GM12878 (cell line): ENCODE data around the gene ADAM19. TPM values are rescaled to one million over a fixed set of nuclear protein-coding genes. Genes with fewer than 3 reads are reported as not detected.

Source experiments
- ATAC-seq: fragments of 200-7000 bp; cut with Tn5 transposase; 3 replicates; pipeline ENCODE4 v1.9.1; 2020; ENCODE audit warnings: mild to moderate bottlenecking, moderate library complexity
- BruUV-seq: library from RNA; stranded (reverse); fragments of 400-500 nt; replicated peaks from 2 replicates; lab custom pipeline; 2021; lab: Mats Ljungman, UMichigan
- CTCF ChIA-PET: fragments of 300-600 bp; sonication (Branson Sonifier 250); formaldehyde crosslinking; extraction: SDS; loops from one replicate; lab custom pipeline; 2021; ENCODE audit warnings: inconsistent platforms; lab: Yijun Ruan, JAX
- POLR2A ChIA-PET: fragments of 350-600 bp; formaldehyde crosslinking; extraction: SDS; loops from one replicate; lab custom pipeline; 2021; ENCODE audit warnings: inconsistent platforms; lab: Charles Lee
- RAD21 ChIA-PET: fragments of 300-600 bp; sonication (Branson Sonifier 250); formaldehyde crosslinking; loops from one replicate; lab custom pipeline; 2023; ENCODE audit warnings: antibody characterized with exemption; ENCODE audit not compliant: unreplicated experiment; lab: Charles Lee
- SMC1A ChIA-PET: fragments of 300-600 bp; sonication (Branson Sonifier 250); formaldehyde crosslinking; loops from one replicate; lab custom pipeline; 2023; ENCODE audit not compliant: unreplicated experiment, uncharacterized antibody; lab: Charles Lee
- DNase-seq: peaks from one replicate; pipeline ENCODE4 v3.0.0-alpha.2; 2011; ENCODE audit warnings: low read depth, low spot score
- FAIRE-seq: peaks from 3 replicates; lab custom pipeline; 2011; peaks lifted over from hg19 to GRCh38; lab: Jason Lieb, UNC
- H2AFZ ChIP-seq: 2 replicates; pipeline ENCODE4 v1.6.0; 2011; ENCODE audit warnings: low read depth, low read length, control low read depth; ENCODE audit not compliant: control insufficient read depth
- H3K27ac ChIP-seq: 2 replicates; pipeline ENCODE4 v1.5.1; 2011; ENCODE audit warnings: control low read depth; ENCODE audit not compliant: control insufficient read depth, insufficient read depth
- H3K27me3 ChIP-seq, 2 experiments: replicated peaks in 1 of 2; 2 replicates each; pipeline versions ENCODE4 v1.6.0 to v1.6.1; 2011; ENCODE audit warnings: low read length in 1 of 2; ENCODE audit not compliant: control insufficient read depth in 2 of 2, insufficient read depth in 2 of 2
- H3K36me3 ChIP-seq, 2 experiments: 2 replicates each; pipeline ENCODE4 v1.5.1; 2011; ENCODE audit warnings: low read length in 1 of 2; ENCODE audit not compliant: control insufficient read depth in 2 of 2, insufficient read depth in 2 of 2
- H3K4me1 ChIP-seq: 2 replicates; pipeline ENCODE4 v1.6.1; 2011; ENCODE audit warnings: mild to moderate bottlenecking, low read length, moderate library complexity, mixed read lengths; ENCODE audit not compliant: control insufficient read depth, insufficient read depth
- H3K4me2 ChIP-seq: 2 replicates; pipeline ENCODE4 v1.6.0; 2011; ENCODE audit warnings: control low read depth; ENCODE audit not compliant: control insufficient read depth, insufficient read depth
- H3K4me3 ChIP-seq: fragments of 200-600 bp; sonication (generic); 2 replicates; pipeline ENCODE4 v1.5.1; 2016
- H3K79me2 ChIP-seq: 2 replicates; pipeline ENCODE4 v1.6.0; 2011; ENCODE audit warnings: low read length; ENCODE audit not compliant: control insufficient read depth, insufficient read depth
- H3K9ac ChIP-seq: 2 replicates; pipeline ENCODE4 v1.8.0; 2011; ENCODE audit warnings: low read length, control low read depth, mixed read lengths; ENCODE audit not compliant: control insufficient read depth, insufficient read depth
- H3K9me3 ChIP-seq: replicated peaks from 3 replicates; pipeline ENCODE4 v1.5.1; 2011; ENCODE audit warnings: mild to moderate bottlenecking, low read length; ENCODE audit not compliant: control insufficient read depth, insufficient read depth
- H4K20me1 ChIP-seq: 2 replicates; pipeline ENCODE4 v1.6.0; 2011; ENCODE audit not compliant: control insufficient read depth, insufficient read depth
- ATF2 ChIP-seq: IDR thresholded peaks from 2 replicates; pipeline ENCODE4 v1.6.1; 2012; ENCODE audit warnings: low read length, inconsistent platforms
- BCL11A ChIP-seq: IDR thresholded peaks from 2 replicates; pipeline ENCODE4 v1.6.1; 2011; ENCODE audit warnings: low read depth, low read length
- CBFB ChIP-seq: IDR thresholded peaks from 2 replicates; pipeline ENCODE4 v1.6.1; 2016; ENCODE audit warnings: antibody characterized with exemption, low read depth
- HCFC1 ChIP-seq: fragments of 150-350 bp; IDR thresholded peaks from 2 replicates; pipeline ENCODE4 v1.6.1; 2014; ENCODE audit warnings: low read length
- MEF2A ChIP-seq: IDR thresholded peaks from 2 replicates; pipeline ENCODE4 v1.6.1; 2011; ENCODE audit warnings: low read depth, mild to moderate bottlenecking, low read length, moderate library complexity; ENCODE audit not compliant: insufficient read depth
- NBN ChIP-seq: fragments of 450-650 bp; IDR thresholded peaks from 2 replicates; pipeline ENCODE4 v1.6.1; 2016
- NFIC ChIP-seq: IDR thresholded peaks from 2 replicates; pipeline ENCODE4 v1.6.1; 2012; ENCODE audit warnings: low read depth, mild to moderate bottlenecking, inconsistent platforms, low read length, moderate library complexity
- NFYB ChIP-seq: IDR thresholded peaks from 2 replicates; pipeline ENCODE4 v1.6.1; 2011; ENCODE audit warnings: low read depth, mild to moderate bottlenecking, low read length, improper control_type of control experiment, moderate library complexity; ENCODE audit not compliant: insufficient read depth
- RAD21 ChIP-seq: IDR thresholded peaks from 2 replicates; pipeline ENCODE4 v1.6.1; 2011; ENCODE audit warnings: mild to moderate bottlenecking, low read depth, low read length, moderate library complexity; ENCODE audit not compliant: insufficient read depth
- STAT3 ChIP-seq: IDR thresholded peaks from 2 replicates; pipeline ENCODE4 v1.6.1; 2011; ENCODE audit warnings: low read depth, low read length, improper control_type of control experiment
- TCF7 ChIP-seq: IDR thresholded peaks from 2 replicates; pipeline ENCODE4 v1.6.1; 2014; ENCODE audit warnings: antibody characterized with exemption, borderline replicate concordance
- ZNF622 ChIP-seq: fragments of 450-650 bp; IDR thresholded peaks from 2 replicates; pipeline ENCODE4 v1.6.1; 2017; ENCODE audit warnings: mild to moderate bottlenecking, inconsistent platforms
- ZZZ3 ChIP-seq: IDR thresholded peaks from 2 replicates; pipeline ENCODE4 v1.6.1; 2011; ENCODE audit warnings: low read depth; ENCODE audit not compliant: control insufficient read depth, insufficient read length
- WGBS: methylation state at CpG from one replicate; pipeline ENCODE4 v1.1.6; 2016; ENCODE audit warnings: low lambda C conversion rate; ENCODE audit not compliant: insufficient replicate concordance, insufficient coverage; ENCODE audit errors: missing lambda C conversion rate; 5-methylcytosine and 5-hydroxymethylcytosine counted together
- in situ Hi-C: fragments of 300-500 bp; cut with MboI; formaldehyde crosslinking; loops from 9 replicates; pipeline ENCODE4 v1.14.3; 2018; ENCODE audit warnings: mixed read lengths
- intact Hi-C: fragments of 100-400 bp; cut with micrococcal nuclease; formaldehyde crosslinking; loops from one replicate; pipeline ENCODE4 v1.14.2; 2022; ENCODE audit not compliant: unreplicated experiment
- polyA plus RNA-seq, 11 experiments: library from polyadenylated mRNA; depleted of rRNA in 4 of 11; unstranded in 6 of 11; stranded (reverse) in 5 of 11; fragments of >200 nt; fragmentation: Nextera tagmentation in 4 of 11; fragmentation: Illumina TruSeq in 1 of 11; extraction: Ambion mirVana in 4 of 11; extraction: Trizol in 1 of 11; gene quantifications; 1 replicate in 1 of 11; 2 replicates in 10 of 11; pipeline versions ENCODE4 v1.2.1 to v1.2.3, GENCODE V29; 2011 to 2016; ENCODE audit warnings: inconsistent platforms in 2 of 11, missing spikeins in 2 of 11, low read depth in 1 of 11
- total RNA-seq, 4 experiments: library from RNA; depleted of rRNA in 3 of 4; stranded (reverse); fragments of >200 nt in 3 of 4; fragmentation: Illumina TruSeq in 1 of 4; extraction: Trizol in 1 of 4; gene quantifications; 2 replicates each; pipeline versions ENCODE4 v1.2.1 to v1.2.3, GENCODE V29; 2013 to 2021
- TF ChIP-seq, protein P1 (sequence below): fragments of 450-650 bp; IDR thresholded peaks from 2 replicates; pipeline ENCODE4 v1.6.1; 2017; ENCODE audit warnings: low read depth, mild to moderate bottlenecking, moderate library complexity
- TF ChIP-seq, protein P2 (sequence below): IDR thresholded peaks from 2 replicates; pipeline ENCODE4 v1.6.1; 2012; ENCODE audit warnings: improper control_type of control experiment, low read depth, low read length; ENCODE audit not compliant: insufficient replicate concordance

The ADAM19 gene
- total and polyA plus RNA-seq, 10 of the 15 experiments (the other 5 are each of a cell fraction or from before 2014, with no cell fraction given), result 16.0 to 92.8 (median 44.7) TPM

DNA sequence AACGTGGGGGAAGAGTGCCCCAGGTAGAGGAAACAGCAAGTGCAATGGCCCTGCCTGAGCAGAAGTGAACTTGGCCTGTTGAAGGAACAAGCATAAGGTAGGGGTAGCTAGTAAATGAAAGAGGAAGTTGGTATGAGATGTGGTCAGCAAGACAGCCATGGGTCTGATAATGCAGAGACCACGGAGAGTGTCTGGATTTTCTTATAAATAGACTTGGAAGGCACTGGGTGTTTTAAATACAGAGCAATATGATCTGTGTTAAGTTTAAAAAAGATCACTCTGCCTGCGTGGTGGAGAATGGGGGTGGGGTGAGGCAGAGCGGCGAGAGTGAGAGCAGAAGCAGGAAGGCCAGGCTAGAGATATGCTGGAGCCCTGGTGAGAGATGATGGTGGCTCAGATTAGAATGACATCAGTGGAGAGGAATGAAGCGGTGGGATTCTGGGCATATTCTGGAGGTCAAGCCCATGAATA is 4.2 kb downstream of the ADAM19 start:
- WGBS, result under 1% methylated on average over 6 of the region's 6 CpGs
- DNase-seq (peak; percentile 75), FAIRE-seq (peak; percentile 98)
- TF ChIP-seq BCL11A, result peak; percentile 53; the same call in 1 of the 2 replicates
- TF ChIP-seq, protein P1, sequence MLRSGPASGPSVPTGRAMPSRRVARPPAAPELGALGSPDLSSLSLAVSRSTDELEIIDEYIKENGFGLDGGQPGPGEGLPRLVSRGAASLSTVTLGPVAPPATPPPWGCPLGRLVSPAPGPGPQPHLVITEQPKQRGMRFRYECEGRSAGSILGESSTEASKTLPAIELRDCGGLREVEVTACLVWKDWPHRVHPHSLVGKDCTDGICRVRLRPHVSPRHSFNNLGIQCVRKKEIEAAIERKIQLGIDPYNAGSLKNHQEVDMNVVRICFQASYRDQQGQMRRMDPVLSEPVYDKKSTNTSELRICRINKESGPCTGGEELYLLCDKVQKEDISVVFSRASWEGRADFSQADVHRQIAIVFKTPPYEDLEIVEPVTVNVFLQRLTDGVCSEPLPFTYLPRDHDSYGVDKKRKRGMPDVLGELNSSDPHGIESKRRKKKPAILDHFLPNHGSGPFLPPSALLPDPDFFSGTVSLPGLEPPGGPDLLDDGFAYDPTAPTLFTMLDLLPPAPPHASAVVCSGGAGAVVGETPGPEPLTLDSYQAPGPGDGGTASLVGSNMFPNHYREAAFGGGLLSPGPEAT, result no peak
- no peak for TF ChIP-seq NFYB
- no peak for TF ChIP-seq ZNF622
- peak; percentile 81 for TF ChIP-seq NFIC
- TF ChIP-seq STAT3, result no peak
- TF ChIP-seq, protein P2, sequence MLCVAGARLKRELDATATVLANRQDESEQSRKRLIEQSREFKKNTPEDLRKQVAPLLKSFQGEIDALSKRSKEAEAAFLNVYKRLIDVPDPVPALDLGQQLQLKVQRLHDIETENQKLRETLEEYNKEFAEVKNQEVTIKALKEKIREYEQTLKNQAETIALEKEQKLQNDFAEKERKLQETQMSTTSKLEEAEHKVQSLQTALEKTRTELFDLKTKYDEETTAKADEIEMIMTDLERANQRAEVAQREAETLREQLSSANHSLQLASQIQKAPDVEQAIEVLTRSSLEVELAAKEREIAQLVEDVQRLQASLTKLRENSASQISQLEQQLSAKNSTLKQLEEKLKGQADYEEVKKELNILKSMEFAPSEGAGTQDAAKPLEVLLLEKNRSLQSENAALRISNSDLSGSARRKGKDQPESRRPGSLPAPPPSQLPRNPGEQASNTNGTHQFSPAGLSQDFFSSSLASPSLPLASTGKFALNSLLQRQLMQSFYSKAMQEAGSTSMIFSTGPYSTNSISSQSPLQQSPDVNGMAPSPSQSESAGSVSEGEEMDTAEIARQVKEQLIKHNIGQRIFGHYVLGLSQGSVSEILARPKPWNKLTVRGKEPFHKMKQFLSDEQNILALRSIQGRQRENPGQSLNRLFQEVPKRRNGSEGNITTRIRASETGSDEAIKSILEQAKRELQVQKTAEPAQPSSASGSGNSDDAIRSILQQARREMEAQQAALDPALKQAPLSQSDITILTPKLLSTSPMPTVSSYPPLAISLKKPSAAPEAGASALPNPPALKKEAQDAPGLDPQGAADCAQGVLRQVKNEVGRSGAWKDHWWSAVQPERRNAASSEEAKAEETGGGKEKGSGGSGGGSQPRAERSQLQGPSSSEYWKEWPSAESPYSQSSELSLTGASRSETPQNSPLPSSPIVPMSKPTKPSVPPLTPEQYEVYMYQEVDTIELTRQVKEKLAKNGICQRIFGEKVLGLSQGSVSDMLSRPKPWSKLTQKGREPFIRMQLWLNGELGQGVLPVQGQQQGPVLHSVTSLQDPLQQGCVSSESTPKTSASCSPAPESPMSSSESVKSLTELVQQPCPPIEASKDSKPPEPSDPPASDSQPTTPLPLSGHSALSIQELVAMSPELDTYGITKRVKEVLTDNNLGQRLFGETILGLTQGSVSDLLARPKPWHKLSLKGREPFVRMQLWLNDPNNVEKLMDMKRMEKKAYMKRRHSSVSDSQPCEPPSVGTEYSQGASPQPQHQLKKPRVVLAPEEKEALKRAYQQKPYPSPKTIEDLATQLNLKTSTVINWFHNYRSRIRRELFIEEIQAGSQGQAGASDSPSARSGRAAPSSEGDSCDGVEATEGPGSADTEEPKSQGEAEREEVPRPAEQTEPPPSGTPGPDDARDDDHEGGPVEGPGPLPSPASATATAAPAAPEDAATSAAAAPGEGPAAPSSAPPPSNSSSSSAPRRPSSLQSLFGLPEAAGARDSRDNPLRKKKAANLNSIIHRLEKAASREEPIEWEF, result peak; percentile 41
- no peak for TF ChIP-seq ZZZ3
- peak; percentile 69; the same call in 1 of the 2 replicates for TF ChIP-seq ATF2
- TF ChIP-seq MEF2A, result peak; percentile 80; the same call in 1 of the 2 replicates
- peak; percentile 67; the same call in 1 of the 2 replicates for TF ChIP-seq NBN
- TF ChIP-seq TCF7, result no peak
- peak; percentile 59; the same call in 1 of the 2 replicates for TF ChIP-seq CBFB
- peak; percentile 6; the same call in 1 of the 2 replicates for TF ChIP-seq HCFC1
- TF ChIP-seq RAD21, result 0 out of 2 replicates have a peak, but pooled peaks have one; percentile 6

More for the DNA sequence above, 4.2 kb downstream of the ADAM19 start:
- Histone ChIP-seq H3K27me3 (no peaks in the 10 kb centered on the region), H3K4me3 (peak overlapping the region; percentile 45; the same call in 1 of the 2 replicates), H3K9me3 (no peaks in the 10 kb centered on the region), H3K79me2 (peaks cover 32% of the 10 kb centered on the region), H3K36me3 (peaks cover 0 to 4% of the 10 kb centered on the region in 2 experiments; a peak in 2 of 4 replicates), H2AFZ (peak overlapping the region; percentile 38; the same call in 1 of the 2 replicates), H3K27ac (peak overlapping the region; percentile 63), H3K4me1 (peaks cover 42% of the 10 kb centered on the region), H3K9ac (peak overlapping the region; percentile 11; the same call in 1 of the 2 replicates), H3K4me2 (peak overlapping the region; percentile 91), H4K20me1 (peaks cover 5% of the 10 kb centered on the region; the same call in 1 of the 2 replicates)
- in situ Hi-C loops (no loop called here), intact Hi-C loops (loop anchor here (1.0 to 5.0 kb wide), 8 partner anchors 31 to 161 kb away; partner anchors contain the start of genes C5orf52, SOX30 and THG1L)
- ChIA-PET SMC1A (interaction anchor here (0.6 to 10.4 kb wide), 20 partner anchors 10 to 167 kb away, joined by 3 to 129 read pairs (median 8); no protein-coding TSS in a partner anchor), RAD21 (interaction anchor here (0.8 to 7.2 kb wide), 15 partner anchors 11 to 298 kb away, joined by 3 to 89 read pairs (median 6); no protein-coding TSS in a partner anchor), CTCF (interaction anchor here (0.5 to 1.5 kb wide), 13 partner anchors 16 to 174 kb away, joined by 3 to 6 read pairs (median 3); no protein-coding TSS in a partner anchor), POLR2A (interaction anchor here (1.1 to 3.3 kb wide), 7 partner anchors 9 to 69 kb away, joined by 3 to 12 read pairs (median 5); no protein-coding TSS in a partner anchor)
- peak; percentile 72 for ATAC-seq
- BruUV-seq, result no TSS peak
